Loucy (cell line): ENCODE data around the gene MAP3K8.

Experiments used
- H2AFZ ChIP-seq: fragments of 200-600 bp; sonication (generic); 2 replicates; pipeline ENCODE4 v1.6.0; 2016; ENCODE audit warnings: antibody characterized with exemption, mild to moderate bottlenecking, low read length, moderate library complexity
- H3F3A ChIP-seq: fragments of 200-600 bp; 2 replicates; pipeline ENCODE4 v1.6.0; 2016; ENCODE audit warnings: antibody characterized with exemption, low read depth, mild to moderate bottlenecking
- H3K27me3 ChIP-seq: fragments of 200-600 bp; sonication (generic); 2 replicates; pipeline ENCODE4 v1.6.1; 2014; ENCODE audit warnings: low read length, mild to moderate bottlenecking; ENCODE audit not compliant: insufficient read depth, poor library complexity, severe bottlenecking
- H3K36me3 ChIP-seq: fragments of 200-600 bp; sonication (generic); 2 replicates; pipeline ENCODE4 v1.6.1; 2016; ENCODE audit warnings: low read length; ENCODE audit not compliant: insufficient read depth
- H3K4me1 ChIP-seq: fragments of 200-600 bp; sonication (generic); 2 replicates; pipeline ENCODE4 v1.5.1; 2014; ENCODE audit warnings: low read length, mild to moderate bottlenecking; ENCODE audit not compliant: insufficient read depth, poor library complexity, severe bottlenecking
- H3K4me2 ChIP-seq: fragments of 200-600 bp; sonication (generic); 2 replicates; pipeline ENCODE4 v1.6.0; 2014; ENCODE audit warnings: antibody characterized with exemption, low read length, low read depth, mild to moderate bottlenecking; ENCODE audit not compliant: poor library complexity, severe bottlenecking
- H3K4me3 ChIP-seq: fragments of 200-600 bp; sonication (generic); 2 replicates; pipeline ENCODE4 v1.5.1; 2014; ENCODE audit warnings: low read length, mild to moderate bottlenecking, mixed read lengths; ENCODE audit not compliant: poor library complexity, severe bottlenecking
- H3K79me2 ChIP-seq: fragments of 200-600 bp; sonication (generic); 2 replicates; pipeline ENCODE4 v1.6.1; 2014; ENCODE audit warnings: low read length; ENCODE audit not compliant: insufficient read depth
- H3K9ac ChIP-seq: fragments of 200-600 bp; sonication (generic); 2 replicates; pipeline ENCODE4 v1.6.0; 2014; ENCODE audit warnings: mild to moderate bottlenecking, low read depth, low read length, moderate library complexity; ENCODE audit not compliant: poor library complexity, severe bottlenecking
- H3K9me2 ChIP-seq: fragments of 200-600 bp; sonication (generic); replicated peaks from 2 replicates; pipeline ENCODE4 v1.6.1; 2016; ENCODE audit warnings: low read depth, low read length, mixed read lengths
- H3K9me3 ChIP-seq: fragments of 200-600 bp; sonication (generic); 2 replicates; pipeline ENCODE4 v1.6.1; 2014; ENCODE audit warnings: mild to moderate bottlenecking, antibody characterized with exemption, low read length, low read depth; ENCODE audit not compliant: insufficient read depth
- H4K20me1 ChIP-seq: fragments of 200-600 bp; sonication (generic); 2 replicates; pipeline ENCODE4 v1.6.0; 2014; ENCODE audit warnings: antibody characterized with exemption, low read length, mild to moderate bottlenecking; ENCODE audit not compliant: insufficient read depth, poor library complexity, severe bottlenecking
- CTCF ChIP-seq: fragments of 200-600 bp; sonication (generic); conservative IDR thresholded peaks from 2 replicates; pipeline ENCODE4 v1.5.1; 2014; ENCODE audit warnings: mild to moderate bottlenecking, antibody characterized with exemption, low read length
- EZH2phosphoT487 ChIP-seq: fragments of 200-600 bp; IDR thresholded peaks from 2 replicates; pipeline ENCODE4 v1.6.1; 2018; ENCODE audit warnings: antibody characterized with exemption, mild to moderate bottlenecking, moderate library complexity, borderline replicate concordance

The MAP3K8 gene

GRCh38 chr10:30432622-30433305 is 1.2 kb upstream of the MAP3K8 start:
- peak overlapping the region; percentile 91 for H3K4me3 ChIP-seq
- peaks cover 28% of the 10 kb centered on the region for H3K79me2 ChIP-seq
- H3K9me3 ChIP-seq, result no peaks in the 10 kb centered on the region
- H2AFZ ChIP-seq, result peak overlapping the region; percentile 97; the same call in 1 of the 2 replicates
- peak overlapping the region; percentile 83 for H3K4me2 ChIP-seq
- peaks cover 5% of the 10 kb centered on the region for H3K27me3 ChIP-seq
- H3K36me3 ChIP-seq, result no peaks in the 10 kb centered on the region
- peaks cover 41% of the 10 kb centered on the region for H3K4me1 ChIP-seq
- H3K9me2 ChIP-seq, result no peaks in the 10 kb centered on the region
- TF ChIP-seq CTCF (no peak), EZH2phosphoT487 (no peak)
- H3K9ac ChIP-seq, result peak overlapping the region; percentile 84
- peaks cover 7% of the 10 kb centered on the region; the same call in 1 of the 2 replicates for H3F3A ChIP-seq
- peaks cover 7% of the 10 kb centered on the region for H4K20me1 ChIP-seq

- H3K4me1 ChIP-seq, result peaks cover 41% of the 10 kb centered on the region
- H2AFZ ChIP-seq, result peak overlapping the region; percentile 97
- H3K79me2 ChIP-seq, result peaks cover 33% of the 10 kb centered on the region
- H3K4me3 ChIP-seq, result peak overlapping the region; percentile 91
- H3K9ac ChIP-seq, result peak overlapping the region; percentile 84
- no peak for TF ChIP-seq CTCF
- peaks cover 7% of the 10 kb centered on the region for H4K20me1 ChIP-seq
- H3K4me2 ChIP-seq, result peak overlapping the region; percentile 83
- H3F3A ChIP-seq, result peaks cover 7% of the 10 kb centered on the region; the same call in 1 of the 2 replicates
- no peaks in the 10 kb centered on the region for H3K9me2 ChIP-seq
- H3K9me3 ChIP-seq, result no peaks in the 10 kb centered on the region
- H3K36me3 ChIP-seq, result no peaks in the 10 kb centered on the region
- peaks cover 5% of the 10 kb centered on the region for H3K27me3 ChIP-seq
Measured at GRCh38 chr10:30433306-30433729, 666 bp upstream of the MAP3K8 start.

- H3K4me2 ChIP-seq, result peak overlapping the region; percentile 83
- H3K79me2 ChIP-seq, result peaks cover 41% of the 10 kb centered on the region
- peak overlapping the region; percentile 84 for H3K9ac ChIP-seq
- H3K4me1 ChIP-seq, result peaks cover 44% of the 10 kb centered on the region
- H2AFZ ChIP-seq, result peak overlapping the region; percentile 97
- no peaks in the 10 kb centered on the region for H3K9me2 ChIP-seq
- no peaks in the 10 kb centered on the region for H3K36me3 ChIP-seq
- H3K27me3 ChIP-seq, result peaks cover 5% of the 10 kb centered on the region
- TF ChIP-seq EZH2phosphoT487 (no peak), CTCF (no peak)
- peaks cover 7% of the 10 kb centered on the region; the same call in 1 of the 2 replicates for H3F3A ChIP-seq
- no peaks in the 10 kb centered on the region for H3K9me3 ChIP-seq
- peak overlapping the region; percentile 91 for H3K4me3 ChIP-seq
- H4K20me1 ChIP-seq, result peaks cover 7% of the 10 kb centered on the region
Measured at GRCh38 chr10:30434273-30435072, 489 bp downstream of the MAP3K8 start.
